NCI-H146 treated with DMSO at 0.1 percent for 48 hours (cell line): ENCODE results near the gene MED28.
A peak's percentile ranks its signal among the peaks of the same experiment; 100 is the strongest.
"Not testable (repeated sequence)": the region's sequence is repeated elsewhere in the genome, so short reads cannot be mapped to it uniquely, and the experiment has no call there.

Experiments
- DNase-seq: peaks from one replicate; lab custom pipeline; 2025; ENCODE audit not compliant: unreplicated experiment; lab: John Stamatoyannopoulos, UW

MED28 gene

GRCh38 chr4:17616283-17616682 is 1.8 kb downstream of the MED28 start:
- no peak for DNase-seq

- no peak for DNase-seq
These were observed 4.5 kb downstream of the MED28 start for GRCh38 chr4:17618926-17619325.

- DNase-seq, result no peak
These were observed 5.1 kb downstream of the MED28 start for GRCh38 chr4:17619416-17620105.

DNA sequence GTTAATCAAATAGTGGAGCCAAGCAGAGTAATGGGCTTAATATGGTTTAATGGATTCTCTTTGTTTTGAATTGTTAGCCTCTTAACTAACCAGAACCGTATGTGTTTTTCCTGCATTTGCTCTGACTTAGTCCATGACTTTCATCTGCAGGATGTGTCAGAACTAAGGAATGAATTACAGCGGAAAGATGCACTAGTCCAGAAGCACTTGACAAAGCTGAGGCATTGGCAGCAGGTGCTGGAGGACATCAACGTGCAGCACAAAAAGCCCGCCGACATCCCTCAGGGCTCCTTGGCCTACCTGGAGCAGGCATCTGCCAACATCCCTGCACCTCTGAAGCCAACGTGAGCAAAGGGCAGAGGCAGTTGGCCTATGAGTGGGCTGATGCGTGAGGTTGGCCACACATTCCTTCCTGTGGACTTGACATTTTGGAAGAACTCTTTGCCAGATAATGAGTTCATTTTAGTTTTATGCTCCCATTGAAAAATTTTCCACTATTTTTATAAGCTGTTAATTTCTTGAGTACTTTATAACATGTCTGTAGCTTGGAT is 9.1 kb downstream of the MED28 start:
- no peak for DNase-seq

DNA sequence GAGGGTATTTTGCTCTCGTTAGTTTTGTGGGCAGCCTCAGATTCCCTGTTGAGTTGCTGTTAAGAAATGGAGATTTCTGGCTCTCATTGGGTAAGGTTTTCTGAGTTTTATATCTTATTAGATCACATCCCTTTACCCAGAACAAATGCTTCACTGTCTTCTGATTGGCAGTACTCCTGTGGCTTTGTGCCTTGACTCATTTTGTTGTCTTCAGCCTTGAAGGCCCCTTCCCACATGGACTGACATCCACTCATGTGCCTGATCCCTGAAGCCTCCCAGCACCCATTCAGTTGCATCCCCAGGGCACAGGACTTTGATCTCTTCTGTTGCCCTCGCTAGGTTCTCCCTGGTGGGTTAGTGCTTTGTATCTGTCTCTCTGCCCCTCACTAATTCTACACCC is 10.4 kb downstream of the MED28 start:
- DNase-seq, result no peak

GRCh38 chr4:17630228-17630627 is 15.8 kb downstream of the MED28 start:
- no peak for DNase-seq

GRCh38 chr4:17633600-17633999 is 19.2 kb downstream of the MED28 start:
- DNase-seq, result no peak

GRCh38 chr4:17635056-17635455 is 20.6 kb downstream of the MED28 start:
- DNase-seq, result no peak

DNA sequence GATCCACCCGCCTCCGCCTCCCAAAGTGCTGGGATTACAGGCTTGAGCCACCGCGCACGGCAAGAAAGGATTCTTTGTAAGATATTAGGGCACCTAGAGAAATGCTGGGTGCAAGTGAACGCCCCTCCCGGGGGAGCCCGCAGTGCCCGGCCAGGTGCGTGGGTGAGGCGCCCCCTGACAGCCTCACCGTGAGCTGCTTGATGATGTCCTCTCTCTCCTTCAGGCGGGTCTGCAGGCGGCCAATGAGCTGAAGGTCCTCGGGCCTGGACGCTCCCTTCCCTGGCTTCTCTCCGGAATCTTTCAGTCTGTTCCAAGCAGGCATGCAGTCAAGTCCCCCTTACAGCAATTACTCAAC is 21.9 kb downstream of the MED28 start:
- DNase-seq, result no peak

DNA sequence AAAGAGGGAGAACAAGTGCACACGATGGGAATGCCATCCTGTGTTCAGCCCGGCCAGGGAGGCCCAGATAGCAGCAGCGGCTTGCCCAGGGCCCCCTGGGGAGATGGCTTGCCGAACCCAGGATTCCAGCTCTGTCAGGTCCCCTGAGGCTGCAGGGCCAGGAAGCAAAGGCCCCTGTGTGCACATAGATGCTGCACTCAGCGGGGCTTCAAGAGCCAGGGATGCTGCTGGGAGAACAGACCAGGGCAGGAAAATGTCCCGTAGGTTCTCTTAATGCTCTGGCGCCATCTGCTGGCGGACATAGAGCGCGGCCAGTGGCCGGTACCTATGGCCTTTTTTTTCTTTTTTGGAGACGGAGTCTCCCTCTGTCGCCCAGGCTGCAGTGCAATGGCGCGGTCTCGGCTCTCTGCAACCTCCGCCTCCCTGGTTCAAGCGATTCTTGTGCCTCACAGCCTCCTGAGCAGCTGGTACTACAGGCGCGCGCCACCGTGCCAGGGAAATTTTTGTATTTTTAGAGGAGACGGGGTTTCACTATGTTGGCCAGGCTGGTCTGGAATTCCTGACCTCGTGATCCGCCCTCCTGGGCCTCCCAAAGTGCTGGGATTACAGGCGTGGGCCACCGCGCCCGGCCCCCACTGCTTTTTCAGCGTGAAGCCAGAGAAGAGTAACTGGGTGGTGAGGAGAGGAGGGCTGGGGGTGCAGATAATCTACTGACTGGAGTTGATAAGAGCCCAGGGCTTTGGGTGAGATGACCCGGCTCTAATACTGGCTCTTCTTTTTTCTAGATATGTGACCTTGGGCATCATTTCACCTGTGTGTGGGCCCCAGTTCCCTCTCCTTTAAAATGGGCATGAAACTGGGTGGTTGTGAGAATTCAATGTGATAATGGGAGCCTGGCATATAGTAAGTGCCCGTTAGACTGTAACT is 22.5 kb downstream of the MED28 start:
- DNase-seq, result peak; percentile 15

DNA sequence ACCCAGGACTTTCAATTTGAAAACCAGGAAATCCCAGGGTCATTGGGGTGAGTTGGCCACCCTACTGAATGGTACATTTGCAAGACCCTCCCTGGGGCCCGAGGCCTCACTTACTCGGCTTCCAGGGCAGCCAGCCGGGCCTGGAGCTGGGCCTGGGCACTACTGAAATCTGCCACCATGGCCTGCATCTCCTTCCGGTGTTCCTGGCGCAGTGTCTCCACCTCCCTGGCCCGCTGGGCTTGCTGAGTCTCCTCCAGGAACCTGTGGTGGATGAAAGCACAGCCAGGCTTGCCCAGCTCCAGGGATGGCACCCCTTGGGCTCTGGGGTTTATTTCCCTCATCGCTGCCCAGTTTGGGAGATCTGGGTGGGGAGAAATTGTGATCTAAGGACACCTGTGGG is 24.7 kb downstream of the MED28 start:
- DNase-seq, result no peak

DNA sequence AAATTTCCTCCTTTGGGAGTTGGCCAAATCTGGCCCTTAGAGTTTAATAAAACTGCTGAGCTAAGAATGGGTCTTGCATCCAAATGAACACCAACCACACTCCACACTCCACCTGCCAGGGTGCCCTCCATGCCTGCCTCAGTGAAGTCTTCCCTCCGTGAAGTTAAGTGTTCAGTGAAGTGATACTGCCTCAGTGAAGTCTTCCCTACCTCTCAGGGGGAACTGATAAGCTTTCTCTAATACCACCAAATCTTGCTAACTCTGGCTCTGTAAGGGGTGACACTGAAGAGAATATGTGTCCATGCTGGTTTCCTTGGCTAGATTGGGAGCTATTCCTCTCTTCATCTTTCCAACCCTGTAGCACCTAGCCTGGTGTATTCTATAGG is 27.9 kb downstream of the MED28 start:
- no peak for DNase-seq

GRCh38 chr4:17646693-17647092 is 32.3 kb downstream of the MED28 start:
- no peak for DNase-seq

DNA sequence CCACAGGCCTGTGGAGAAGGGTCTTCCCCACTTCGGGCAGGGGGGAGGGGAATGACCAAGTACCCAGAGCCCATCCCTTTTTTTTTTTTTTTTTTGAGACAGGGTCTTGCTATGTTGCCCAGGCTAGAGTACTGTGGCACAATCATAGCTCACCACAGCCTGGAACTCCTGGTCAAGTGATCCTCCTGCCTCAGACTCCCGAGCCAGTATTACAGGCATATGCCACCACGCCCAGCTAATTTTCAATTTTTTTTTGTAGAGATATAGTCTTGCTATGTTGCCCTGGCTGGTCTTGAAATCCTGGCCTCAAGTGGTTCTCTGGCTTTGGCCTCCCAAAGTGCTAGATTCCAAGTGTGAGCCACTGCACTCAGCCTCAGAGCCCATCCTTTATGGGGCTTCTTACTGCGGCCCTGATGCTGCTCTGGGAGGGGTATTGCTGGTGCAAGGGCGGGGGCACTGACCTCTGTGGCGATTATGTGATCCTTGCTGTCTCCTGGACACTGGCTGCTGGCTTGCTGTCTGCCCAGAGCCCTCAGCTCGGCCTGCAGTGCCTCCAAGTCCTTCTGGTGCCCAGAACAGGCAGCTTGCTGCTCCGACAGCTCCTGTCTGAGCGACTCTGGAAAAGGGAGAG is 32.9 kb downstream of the MED28 start:
- DNase-seq, result no peak

- no peak for DNase-seq
These were observed 33.5 kb downstream of the MED28 start for GRCh38 chr4:17647927-17648326.

GRCh38 chr4:17650406-17650805 is 36.0 kb downstream of the MED28 start:
- no peak for DNase-seq

- no peak for DNase-seq
These were observed 40.3 kb downstream of the MED28 start for GRCh38 chr4:17654701-17655100.

DNA sequence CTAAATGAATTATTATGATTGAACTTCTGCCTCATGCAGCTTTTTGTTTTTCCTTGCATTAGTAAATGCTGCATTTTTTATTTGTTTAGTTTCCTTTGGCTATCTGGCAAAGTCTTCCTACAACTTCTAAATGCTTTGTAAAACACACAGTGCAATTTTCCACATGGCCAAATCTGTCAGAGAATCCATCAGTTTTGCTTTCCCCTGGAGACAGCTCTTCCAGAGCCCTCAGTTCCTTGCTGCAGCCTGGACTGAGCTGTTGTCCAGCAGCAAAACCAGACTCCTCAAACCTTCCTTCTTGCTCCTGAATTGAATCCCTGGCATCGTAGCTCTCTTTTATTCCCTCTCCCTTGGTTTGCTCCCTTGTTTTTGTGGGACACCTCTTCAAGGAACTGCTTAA is 42.6 kb downstream of the MED28 start:
- DNase-seq, result no peak

DNA sequence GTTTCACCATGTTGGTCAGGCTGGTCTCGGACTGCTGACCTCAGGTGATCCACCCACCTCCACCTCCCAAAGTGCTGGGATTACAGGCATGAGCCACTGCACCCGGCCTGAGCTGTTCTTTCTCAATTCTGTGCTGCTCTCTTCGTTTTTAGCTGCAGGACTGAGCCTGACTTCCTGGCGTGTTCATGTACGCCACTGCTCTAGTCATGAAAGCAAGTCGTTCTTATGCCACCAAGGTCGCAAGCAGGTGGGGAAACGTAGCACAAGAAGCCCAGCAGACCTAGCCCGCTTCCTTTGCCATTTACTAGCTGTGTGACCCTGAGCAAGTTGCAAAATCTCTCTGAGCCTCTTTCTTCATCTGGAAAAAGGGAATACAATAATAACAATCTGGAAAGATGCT is 43.4 kb downstream of the MED28 start:
- DNase-seq, result no peak

DNA sequence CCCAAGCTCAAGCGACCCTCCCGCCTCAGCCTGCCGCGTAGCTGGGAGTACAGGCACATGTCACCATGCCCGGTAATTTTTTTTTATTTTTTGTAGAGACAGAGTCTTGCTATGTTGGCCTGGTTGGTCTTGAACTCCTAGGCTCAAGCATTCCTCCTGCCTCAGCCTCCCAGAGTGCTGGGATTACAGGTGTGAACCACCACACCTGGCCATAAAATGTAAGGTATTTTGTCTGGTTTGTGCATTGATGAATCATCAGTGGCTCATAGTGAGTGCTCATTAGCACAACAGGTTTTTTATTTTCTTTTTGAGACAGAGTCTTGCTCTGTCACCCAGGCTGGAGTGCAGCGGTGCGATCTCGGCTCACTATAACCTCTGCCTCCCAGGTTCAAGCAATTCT is 44.8 kb downstream of the MED28 start:
- DNase-seq, result not testable (repeated sequence)

- no peak for DNase-seq
These were observed 48.3 kb downstream of the MED28 start for GRCh38 chr4:17662694-17663093.

GRCh38 chr4:17664755-17665154 is 50.3 kb downstream of the MED28 start:
- DNase-seq, result no peak
